PC-3 (cell line): ENCODE data around the gene DCLRE1C.

Source experiments
- EZH2phosphoT487 ChIP-seq: fragments of 300-600 bp; sonication (generic); IDR thresholded peaks from 2 replicates; pipeline ENCODE4 v1.6.1; 2018; ENCODE audit warnings: mild to moderate bottlenecking, antibody characterized with exemption, low read length, borderline replicate concordance
- TF ChIP-seq, protein P1 (sequence below): fragments of 300-600 bp; sonication (generic); conservative IDR thresholded peaks from 2 replicates; pipeline ENCODE4 v1.5.1; 2017; ENCODE audit warnings: antibody characterized with exemption, low read depth, mild to moderate bottlenecking, low read length

DNA sequence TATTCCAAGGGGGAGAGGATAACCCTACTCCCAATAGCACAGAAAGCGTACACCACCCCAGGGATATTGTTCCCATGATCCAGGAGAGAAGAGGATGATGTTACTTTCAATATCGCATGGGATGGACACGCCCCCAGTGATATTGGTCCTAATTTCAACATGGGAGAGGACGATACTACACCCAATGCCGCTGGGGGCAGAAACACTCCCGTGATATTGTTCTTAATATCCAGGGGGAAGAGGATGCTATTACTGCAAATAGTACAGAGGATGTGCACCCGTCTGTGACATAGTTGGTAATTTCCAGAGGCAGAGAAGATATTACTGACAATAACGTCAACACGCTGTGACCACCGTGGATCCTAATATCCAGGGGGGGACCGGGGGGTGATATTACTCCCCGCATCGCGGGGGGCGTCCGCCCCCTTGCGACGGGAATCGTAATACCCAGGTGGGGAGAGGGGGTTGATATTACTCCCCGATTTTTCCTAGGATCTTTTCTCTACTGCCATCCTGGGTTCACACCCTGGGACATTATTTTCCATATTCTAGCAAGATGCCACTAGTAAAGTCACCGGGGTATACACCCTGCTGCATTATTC is 21.9 kb upstream of the DCLRE1C start:
- TF ChIP-seq, protein P1, sequence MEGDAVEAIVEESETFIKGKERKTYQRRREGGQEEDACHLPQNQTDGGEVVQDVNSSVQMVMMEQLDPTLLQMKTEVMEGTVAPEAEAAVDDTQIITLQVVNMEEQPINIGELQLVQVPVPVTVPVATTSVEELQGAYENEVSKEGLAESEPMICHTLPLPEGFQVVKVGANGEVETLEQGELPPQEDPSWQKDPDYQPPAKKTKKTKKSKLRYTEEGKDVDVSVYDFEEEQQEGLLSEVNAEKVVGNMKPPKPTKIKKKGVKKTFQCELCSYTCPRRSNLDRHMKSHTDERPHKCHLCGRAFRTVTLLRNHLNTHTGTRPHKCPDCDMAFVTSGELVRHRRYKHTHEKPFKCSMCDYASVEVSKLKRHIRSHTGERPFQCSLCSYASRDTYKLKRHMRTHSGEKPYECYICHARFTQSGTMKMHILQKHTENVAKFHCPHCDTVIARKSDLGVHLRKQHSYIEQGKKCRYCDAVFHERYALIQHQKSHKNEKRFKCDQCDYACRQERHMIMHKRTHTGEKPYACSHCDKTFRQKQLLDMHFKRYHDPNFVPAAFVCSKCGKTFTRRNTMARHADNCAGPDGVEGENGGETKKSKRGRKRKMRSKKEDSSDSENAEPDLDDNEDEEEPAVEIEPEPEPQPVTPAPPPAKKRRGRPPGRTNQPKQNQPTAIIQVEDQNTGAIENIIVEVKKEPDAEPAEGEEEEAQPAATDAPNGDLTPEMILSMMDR = no peak
- no peak for TF ChIP-seq EZH2phosphoT487
